NCI-H69 (cell line): ENCODE results near the gene WBP1.
"Not testable (repeated sequence)": the region's sequence is repeated elsewhere in the genome, so short reads cannot be mapped to it uniquely, and the experiment has no call there.

Experiments
- DNase-seq: peaks from one replicate; lab custom pipeline; 2025; lab: John Stamatoyannopoulos, UW

The WBP1 gene

DNA sequence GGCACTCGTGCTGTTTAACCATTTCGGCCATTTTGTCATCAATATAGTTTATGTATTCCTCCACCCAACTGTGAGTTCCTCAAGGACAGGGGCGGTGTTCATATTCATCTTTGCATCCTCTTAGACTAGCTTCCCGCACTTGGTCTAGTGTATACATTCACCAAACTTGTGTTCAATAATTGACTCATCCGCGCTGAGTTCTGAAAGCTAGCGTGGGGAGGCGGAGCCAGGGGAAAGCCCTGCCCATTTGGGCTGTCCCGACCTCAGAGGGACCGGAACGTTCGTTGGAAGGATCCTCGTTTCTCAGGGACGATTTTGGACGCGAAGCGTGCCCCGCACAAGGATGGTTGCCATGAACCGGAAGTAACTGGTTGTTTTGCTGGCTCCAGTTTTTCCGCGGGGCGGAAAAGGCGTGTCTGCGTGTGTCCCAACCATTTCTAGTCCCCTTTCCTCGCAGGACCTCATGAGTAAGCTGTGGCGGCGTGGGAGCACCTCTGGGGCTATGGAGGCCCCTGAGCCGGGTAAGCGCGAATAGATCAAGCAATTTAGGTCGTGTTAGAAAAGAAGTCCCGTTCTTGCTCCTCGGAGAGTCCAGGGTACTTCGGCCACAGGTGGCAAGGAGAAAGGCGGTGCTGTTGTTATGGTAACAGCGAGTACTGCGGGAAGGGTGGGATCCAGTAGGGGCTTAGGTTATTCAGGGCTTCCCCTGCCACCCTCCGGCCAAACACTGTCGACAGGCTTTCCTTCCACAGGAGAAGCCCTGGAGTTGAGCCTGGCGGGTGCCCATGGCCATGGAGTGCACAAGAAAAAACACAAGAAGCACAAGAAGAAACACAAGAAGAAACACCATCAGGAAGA, 3.4 kb upstream of the WBP1 start, which contains the start of gene INO80B:
Gene INO80B, plus strand, starts transcription at position 434 of the 858 bp plus-strand sequence. Its CDS starts 30 bp downstream, at position 464.
- peak; percentile 94 for DNase-seq

- DNase-seq, result no peak
Measured at GRCh38 chr2:74457129-74457548, 1.1 kb upstream of the WBP1 start.

GRCh38 chr2:74457549-74458131, 598 bp upstream of the WBP1 start:
- peak; percentile 86 for DNase-seq

GRCh38 chr2:74458938-74459363, 713 bp downstream of the WBP1 start:
- DNase-seq, result peak; percentile 12

GRCh38 chr2:74459503-74460118, 1.4 kb downstream of the WBP1 start:
- DNase-seq, result not testable (repeated sequence)

GRCh38 chr2:74460187-74460586, 1.9 kb downstream of the WBP1 start:
- not testable (repeated sequence) for DNase-seq

GRCh38 chr2:74461187-74462053, 3.2 kb downstream of the WBP1 start:
- DNase-seq, result no peak

- no peak for DNase-seq
Measured at GRCh38 chr2:74462054-74462785, 4.0 kb downstream of the WBP1 start.

- DNase-seq, result no peak
Measured at GRCh38 chr2:74462786-74463105, 4.5 kb downstream of the WBP1 start.

DNA sequence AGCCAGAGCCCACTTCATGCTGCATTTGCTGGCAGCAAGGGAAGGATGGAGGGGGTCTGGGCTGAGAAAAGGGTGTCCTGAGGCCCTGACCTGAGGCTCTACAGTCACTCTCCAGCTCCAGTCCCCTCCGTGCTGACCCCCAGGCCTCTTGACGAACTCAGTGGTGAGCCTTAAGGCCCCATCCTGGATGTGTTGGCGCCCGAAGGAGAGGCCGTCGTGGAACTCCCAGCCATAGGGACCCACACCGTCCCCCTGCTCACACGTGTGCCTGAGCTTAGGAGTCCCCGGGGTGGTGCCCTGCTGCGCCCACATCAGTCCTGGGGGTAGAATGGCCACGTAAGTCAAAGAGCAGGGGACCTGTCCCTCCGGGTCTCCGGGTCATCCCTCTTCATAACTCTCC, 6.2 kb downstream of the WBP1 start:
- DNase-seq, result peak; percentile 11

- not testable (repeated sequence) for DNase-seq
Measured at GRCh38 chr2:74470742-74471141, 12.5 kb downstream of the WBP1 start.

DNA sequence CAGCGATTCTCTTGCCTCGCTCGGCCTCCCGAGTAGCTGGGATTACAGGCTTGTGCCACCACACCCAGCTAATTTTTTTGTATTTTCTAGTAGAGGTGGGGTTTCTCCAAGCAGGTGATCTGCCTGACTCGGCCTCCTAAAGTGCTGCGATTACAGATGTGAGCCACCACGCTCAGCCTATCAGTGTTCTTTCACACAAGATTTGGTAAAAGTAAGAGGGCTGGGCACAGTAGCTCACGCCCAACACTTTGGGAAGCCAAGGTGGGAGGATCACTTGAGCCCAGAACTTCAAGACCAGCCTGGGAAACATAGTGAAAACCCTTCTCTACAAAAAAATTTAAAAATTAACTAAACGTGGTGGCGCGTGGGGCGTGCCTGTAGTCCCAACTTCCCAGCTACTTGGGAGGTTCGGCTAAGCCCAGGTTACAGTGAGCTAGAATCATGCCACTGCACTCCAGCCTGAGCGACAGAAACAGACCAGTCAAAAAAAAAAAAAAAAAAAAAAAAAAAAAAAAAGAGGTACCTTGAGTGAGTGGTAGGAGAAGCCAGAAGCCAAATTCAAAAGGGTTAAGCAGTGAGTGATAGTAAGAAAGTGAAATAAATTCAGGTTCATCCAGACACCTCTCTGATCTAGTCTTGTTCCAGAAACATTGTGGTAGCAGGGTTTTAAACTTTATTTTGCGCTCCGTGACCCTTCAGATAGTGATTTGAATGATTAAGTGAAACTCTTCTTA, 13.3 kb downstream of the WBP1 start:
- no peak for DNase-seq

DNA sequence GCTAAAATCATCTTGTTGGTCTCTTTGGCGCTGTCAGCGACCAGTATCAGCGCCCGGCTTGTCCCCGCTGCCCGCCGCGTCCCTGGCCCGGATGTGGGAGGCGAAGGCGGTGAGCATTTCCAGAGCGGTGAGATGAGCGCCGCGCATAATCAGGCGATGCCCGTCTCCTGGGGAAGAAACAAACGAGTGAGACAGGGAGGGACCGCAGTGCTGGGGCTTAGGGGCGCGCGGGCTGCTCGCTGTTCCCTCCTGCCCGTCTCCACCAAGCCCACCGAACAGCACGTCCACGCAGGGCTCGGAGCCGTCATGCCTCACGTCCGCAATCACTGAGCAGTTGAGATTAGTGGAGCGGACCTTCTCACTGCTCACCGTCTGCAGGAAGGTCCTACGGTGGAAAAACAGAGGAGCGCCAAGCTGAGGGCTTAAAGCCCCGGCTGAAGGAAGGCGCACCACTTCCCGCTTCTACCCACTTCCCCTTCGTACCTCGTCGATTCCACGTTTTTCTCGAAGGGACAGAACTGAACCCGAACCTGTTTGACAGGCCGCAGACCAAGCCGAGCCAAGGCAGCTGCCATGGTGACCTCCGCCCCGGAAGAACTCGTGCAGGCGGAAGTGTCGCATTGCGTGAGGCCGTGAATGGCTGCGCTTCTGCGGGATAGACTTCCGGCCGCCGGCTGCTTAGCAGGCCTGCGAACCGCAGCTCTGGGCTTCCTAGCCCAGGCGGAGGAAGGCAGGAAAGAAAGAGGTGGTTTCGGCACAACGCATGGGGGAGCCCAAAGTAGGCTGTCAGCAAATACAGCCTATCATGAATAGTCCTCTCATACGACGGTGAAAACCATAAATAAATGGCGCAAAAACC, 14.1 kb downstream of the WBP1 start, which contains the start of gene MRPL53:
Gene MRPL53, minus strand, starts transcription at position 595 of the 859 bp plus-strand sequence. Its CDS starts 20 bp downstream, at position 575.
- peak; percentile 91 for DNase-seq

DNA sequence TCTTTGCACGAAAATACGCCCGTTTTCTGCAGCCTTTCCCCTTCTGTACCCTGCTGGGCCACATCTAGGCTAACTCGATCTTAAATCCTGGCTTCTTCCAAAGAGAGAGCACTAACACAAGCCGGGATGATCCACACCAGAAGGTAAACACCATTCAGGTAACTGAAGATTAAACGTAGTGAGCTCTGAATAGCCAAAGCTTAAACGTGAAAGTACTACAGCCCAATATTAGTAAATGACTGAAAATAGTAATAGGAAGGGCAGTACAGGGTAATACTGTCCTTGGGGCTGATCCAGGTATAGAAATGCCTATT, 14.7 kb downstream of the WBP1 start:
- DNase-seq, result no peak

DNA sequence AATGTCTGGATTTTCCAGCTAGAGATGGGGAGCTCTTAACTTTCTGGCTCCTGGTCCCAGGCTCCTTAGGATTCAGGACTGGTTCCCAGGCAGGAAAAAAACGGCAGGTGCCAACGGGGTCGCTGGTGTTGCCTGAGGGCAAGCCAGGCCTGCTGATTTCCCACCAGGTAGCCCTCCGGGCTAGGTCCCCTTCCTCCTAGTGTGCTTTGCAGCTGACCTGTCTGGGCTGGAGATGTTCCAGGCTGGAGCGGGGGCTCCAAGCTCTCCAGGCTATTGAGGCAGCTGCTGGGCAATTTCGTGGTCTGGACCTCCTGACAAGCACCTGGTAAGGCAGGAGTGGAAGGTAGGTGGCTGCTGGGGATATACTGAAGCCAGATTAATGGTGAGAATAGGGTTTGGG, 16.2 kb downstream of the WBP1 start:
- DNase-seq, result no peak

DNA sequence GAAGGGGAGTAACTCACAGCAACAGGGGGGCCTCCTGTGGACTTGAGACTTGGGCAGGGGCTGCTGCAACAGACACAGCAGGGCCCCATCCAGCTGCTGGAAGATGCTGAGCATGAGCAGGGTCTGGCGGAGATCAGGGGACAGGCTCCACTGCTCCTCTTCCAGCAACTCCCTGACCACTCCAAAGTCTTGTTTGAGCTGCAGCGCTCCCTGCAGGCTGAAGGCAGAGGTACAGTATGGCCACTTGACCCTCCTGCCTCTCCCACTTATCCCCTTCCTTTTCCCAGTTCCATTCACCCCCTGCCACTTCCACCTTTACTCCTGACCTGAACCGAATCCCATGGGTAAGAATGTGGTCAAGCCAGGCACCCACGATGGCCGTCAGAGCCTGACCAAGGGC, 16.7 kb downstream of the WBP1 start:
- peak; percentile 12 for DNase-seq

GRCh38 chr2:74481431-74481830, 23.2 kb downstream of the WBP1 start:
- DNase-seq, result no peak

GRCh38 chr2:74481961-74482800, 23.9 kb downstream of the WBP1 start:
- peak; percentile 68 for DNase-seq
